ENCODE data around the gene NXPH1. TPM values are rescaled to one million over a fixed set of nuclear protein-coding genes. Genes with fewer than 3 reads are reported as not detected.

The NXPH1 gene
- total RNA-seq, 1 donor from 2014 or later: not detected

- TF ChIP-seq, protein P1, sequence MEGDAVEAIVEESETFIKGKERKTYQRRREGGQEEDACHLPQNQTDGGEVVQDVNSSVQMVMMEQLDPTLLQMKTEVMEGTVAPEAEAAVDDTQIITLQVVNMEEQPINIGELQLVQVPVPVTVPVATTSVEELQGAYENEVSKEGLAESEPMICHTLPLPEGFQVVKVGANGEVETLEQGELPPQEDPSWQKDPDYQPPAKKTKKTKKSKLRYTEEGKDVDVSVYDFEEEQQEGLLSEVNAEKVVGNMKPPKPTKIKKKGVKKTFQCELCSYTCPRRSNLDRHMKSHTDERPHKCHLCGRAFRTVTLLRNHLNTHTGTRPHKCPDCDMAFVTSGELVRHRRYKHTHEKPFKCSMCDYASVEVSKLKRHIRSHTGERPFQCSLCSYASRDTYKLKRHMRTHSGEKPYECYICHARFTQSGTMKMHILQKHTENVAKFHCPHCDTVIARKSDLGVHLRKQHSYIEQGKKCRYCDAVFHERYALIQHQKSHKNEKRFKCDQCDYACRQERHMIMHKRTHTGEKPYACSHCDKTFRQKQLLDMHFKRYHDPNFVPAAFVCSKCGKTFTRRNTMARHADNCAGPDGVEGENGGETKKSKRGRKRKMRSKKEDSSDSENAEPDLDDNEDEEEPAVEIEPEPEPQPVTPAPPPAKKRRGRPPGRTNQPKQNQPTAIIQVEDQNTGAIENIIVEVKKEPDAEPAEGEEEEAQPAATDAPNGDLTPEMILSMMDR (IDR thresholded peaks at IDR 0.05; ENCODE audit: insufficient read depth, low read length, severe bottlenecking): no peak
- Histone ChIP-seq H3K36me3 (ENCODE audit: control insufficient read depth, insufficient read depth, low read length) (no peaks in the 10 kb centered on the region), H3K4me3 (ENCODE audit: low read depth, low read length) (no peak overlapping the region), H3K27me3 (ENCODE audit: control insufficient read depth, insufficient read depth, low read length) (no peaks in the 10 kb centered on the region)
- DNase-seq (ENCODE audit: low read depth) (no peak), FAIRE-seq (no peak)
Measured at GRCh38 chr7:8753355-8753754, 319.9 kb downstream of the NXPH1 start.

- no peak for DNase-seq (ENCODE audit: low read depth)
- TF ChIP-seq, protein P1 (IDR thresholded peaks at IDR 0.05; ENCODE audit: insufficient read depth, low read length, severe bottlenecking): no peak
- no peak for FAIRE-seq
- no peak overlapping the region for H3K4me3 ChIP-seq (ENCODE audit: low read depth, low read length)
- no peaks in the 10 kb centered on the region for H3K27me3 ChIP-seq (ENCODE audit: control insufficient read depth, insufficient read depth, low read length)
- no peaks in the 10 kb centered on the region for H3K36me3 ChIP-seq (ENCODE audit: control insufficient read depth, insufficient read depth, low read length)
Measured at GRCh38 chr7:8761731-8762130, 328.3 kb downstream of the NXPH1 start.

DNA sequence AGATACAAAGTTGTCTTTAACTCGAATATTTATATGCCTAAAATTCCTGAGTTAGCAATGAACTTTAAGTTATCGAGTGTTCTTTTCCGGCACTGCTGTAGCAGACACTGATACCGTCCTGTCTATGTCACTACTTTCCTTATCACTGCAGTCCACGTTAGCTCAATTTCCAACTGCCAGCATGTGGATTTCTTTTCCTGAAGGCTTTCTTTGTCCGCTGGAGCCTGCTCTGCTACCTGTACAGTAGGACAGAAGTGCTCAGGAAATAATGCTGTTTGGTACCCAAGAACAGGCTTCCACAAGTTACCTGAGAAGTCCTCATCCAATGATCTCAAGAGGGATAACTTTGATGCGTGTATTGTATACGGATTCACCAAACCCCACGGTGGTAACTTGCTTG is 329.4 kb downstream of the NXPH1 start:
- TF ChIP-seq, protein P1 (IDR thresholded peaks at IDR 0.05; ENCODE audit: insufficient read depth, low read length, severe bottlenecking): no peak
- Histone ChIP-seq H3K4me3 (ENCODE audit: low read depth, low read length) (no peak overlapping the region), H3K36me3 (ENCODE audit: control insufficient read depth, insufficient read depth, low read length) (no peaks in the 10 kb centered on the region), H3K27me3 (ENCODE audit: control insufficient read depth, insufficient read depth, low read length) (no peaks in the 10 kb centered on the region)
- FAIRE-seq (no peak), DNase-seq (ENCODE audit: low read depth) (no peak)

DNA sequence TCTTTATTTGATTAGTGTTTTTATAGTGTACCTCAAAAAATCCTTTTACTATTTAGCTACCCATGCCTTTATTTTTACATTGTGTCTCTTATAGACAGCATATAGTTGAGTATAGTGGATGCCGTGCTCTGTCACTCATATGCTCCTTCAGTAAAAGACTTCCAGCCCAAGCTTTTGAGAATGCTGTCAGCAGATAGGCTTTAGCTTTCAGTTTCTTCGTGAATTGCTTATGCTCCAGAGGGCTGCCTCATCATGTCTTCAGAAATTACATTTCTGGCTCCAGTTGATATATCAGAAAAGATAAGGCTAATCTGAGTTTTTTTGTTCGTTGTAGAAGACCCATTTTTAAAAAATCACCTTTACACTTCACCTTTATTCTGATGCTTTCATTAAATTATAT is 332.0 kb downstream of the NXPH1 start:
- no peak for FAIRE-seq
- Histone ChIP-seq H3K4me3 (ENCODE audit: low read depth, low read length) (no peak overlapping the region), H3K27me3 (ENCODE audit: control insufficient read depth, insufficient read depth, low read length) (no peaks in the 10 kb centered on the region), H3K36me3 (ENCODE audit: control insufficient read depth, insufficient read depth, low read length) (no peaks in the 10 kb centered on the region)
- DNase-seq (ENCODE audit: low read depth): no peak
- TF ChIP-seq, protein P1 (IDR thresholded peaks at IDR 0.05; ENCODE audit: insufficient read depth, low read length, severe bottlenecking): no peak

- TF ChIP-seq, protein P1 (IDR thresholded peaks at IDR 0.05; ENCODE audit: insufficient read depth, low read length, severe bottlenecking): no peak
- DNase-seq (ENCODE audit: low read depth) (peak; percentile 3), FAIRE-seq (no peak)
- no peaks in the 10 kb centered on the region for H3K36me3 ChIP-seq (ENCODE audit: control insufficient read depth, insufficient read depth, low read length)
- H3K4me3 ChIP-seq (ENCODE audit: low read depth, low read length): no peak overlapping the region
- no peaks in the 10 kb centered on the region for H3K27me3 ChIP-seq (ENCODE audit: control insufficient read depth, insufficient read depth, low read length)
Measured at GRCh38 chr7:8773518-8773917, 340.1 kb downstream of the NXPH1 start.

- H3K4me3 ChIP-seq (ENCODE audit: low read depth, low read length): no peak overlapping the region
- H3K36me3 ChIP-seq (ENCODE audit: control insufficient read depth, insufficient read depth, low read length): no peaks in the 10 kb centered on the region
- no peak for FAIRE-seq
- no peak for DNase-seq (ENCODE audit: low read depth)
- TF ChIP-seq, protein P1 (IDR thresholded peaks at IDR 0.05; ENCODE audit: insufficient read depth, low read length, severe bottlenecking): no peak
- H3K27me3 ChIP-seq (ENCODE audit: control insufficient read depth, insufficient read depth, low read length): no peaks in the 10 kb centered on the region
Measured at GRCh38 chr7:8778459-8778858, 345.1 kb downstream of the NXPH1 start.

All from bronchial epithelial cell (primary cell).